NB4 (cell line): ENCODE data around the gene UMOD.

Experiments
- CTCF ChIP-seq: IDR thresholded peaks from one replicate; pipeline ENCODE4 v1.5.1; 2012; ENCODE audit warnings: low read depth, low read length
- MAX ChIP-seq: IDR thresholded peaks from 2 replicates; pipeline ENCODE4 v1.6.1; 2011; ENCODE audit warnings: low read depth, low read length
- POLR2A ChIP-seq: IDR thresholded peaks from 2 replicates; pipeline ENCODE4 v1.6.1; 2011; ENCODE audit warnings: mild to moderate bottlenecking; ENCODE audit not compliant: insufficient read length; ENCODE audit errors: extremely low read depth

GRCh38 chr16:20393801-20394577, 41.5 kb upstream of the UMOD start:
- no peak for TF ChIP-seq POLR2A
- TF ChIP-seq CTCF: no peak
- TF ChIP-seq MAX: no peak
